HG03135 (cell line): ENCODE data around the gene EXOC6.

Source experiments
- ATAC-seq: cut with Tn5 transposase; IDR thresholded peaks from one replicate; pipeline ENCODE4 v1.9.1; 2021; ENCODE audit warnings: mild to moderate bottlenecking, moderate library complexity; ENCODE audit not compliant: unreplicated experiment

EXOC6 gene

DNA sequence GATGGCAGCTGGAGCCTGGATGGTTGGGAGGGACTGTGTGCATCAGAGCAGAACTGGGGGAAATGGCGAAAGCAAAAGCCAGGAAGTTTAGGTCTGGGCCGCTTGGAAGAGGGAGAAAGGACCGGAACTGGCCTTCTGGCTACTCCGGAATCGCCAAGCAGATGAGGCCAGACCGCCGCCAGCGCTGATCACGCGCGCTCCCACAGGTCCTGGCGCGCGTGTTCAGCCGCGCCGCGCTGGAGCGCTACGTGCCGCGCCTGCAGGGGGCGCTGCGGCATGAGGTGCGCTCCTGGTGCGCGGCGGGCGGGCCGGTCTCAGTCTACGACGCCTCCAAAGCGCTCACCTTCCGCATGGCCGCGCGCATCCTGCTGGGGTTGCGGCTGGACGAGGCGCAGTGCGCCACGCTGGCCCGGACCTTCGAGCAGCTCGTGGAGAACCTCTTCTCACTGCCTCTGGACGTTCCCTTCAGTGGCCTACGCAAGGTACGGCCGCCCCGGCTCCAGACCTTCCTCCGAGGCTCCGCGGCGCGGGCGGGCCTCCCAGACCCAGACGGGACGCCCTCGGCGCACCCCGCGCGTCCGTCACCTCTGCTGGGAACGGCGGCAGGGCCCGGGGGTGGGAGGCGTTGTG lies 214.3 kb downstream of the EXOC6 start:
- peak; percentile 67 for ATAC-seq

DNA sequence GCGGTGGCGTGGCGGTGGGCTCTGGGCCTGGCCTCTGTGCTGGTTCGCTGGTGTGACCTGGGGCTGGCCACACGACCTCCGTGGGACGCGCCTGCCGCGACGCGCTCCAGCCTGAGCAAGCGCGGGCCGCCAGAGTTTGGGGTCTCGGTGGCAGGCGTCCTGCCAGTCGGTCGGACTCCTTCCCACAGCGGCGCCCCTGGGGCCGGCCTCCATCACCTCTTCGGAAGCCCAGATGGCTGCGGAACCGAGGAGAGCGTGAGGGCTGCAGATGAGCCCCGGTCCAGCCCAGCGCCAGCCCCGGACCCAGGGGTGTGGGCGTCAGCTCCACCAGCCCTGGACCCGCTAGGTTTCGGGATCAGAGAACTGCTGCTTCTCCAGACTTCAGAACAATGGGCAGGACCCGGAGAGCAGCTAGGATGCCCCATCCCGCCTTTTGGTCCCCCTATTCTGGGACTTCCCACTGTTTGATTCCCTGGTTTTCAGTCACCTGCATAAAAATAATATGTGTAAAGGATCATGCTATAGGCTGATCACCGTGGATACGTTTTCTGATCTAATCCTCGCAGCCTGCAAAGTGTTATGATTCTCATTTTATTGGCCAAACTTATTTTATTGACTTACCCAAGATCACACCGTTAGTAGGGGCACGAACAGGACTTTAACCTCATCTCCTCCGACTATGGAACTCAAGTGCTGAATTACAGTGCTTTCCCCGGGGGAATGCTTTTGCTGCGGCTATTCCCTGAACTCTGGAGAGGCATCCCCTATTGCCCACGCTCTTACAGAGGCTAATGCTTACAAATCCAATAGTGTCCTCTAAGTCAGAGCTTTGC lies 215.0 kb downstream of the EXOC6 start:
- no peak for ATAC-seq

DNA sequence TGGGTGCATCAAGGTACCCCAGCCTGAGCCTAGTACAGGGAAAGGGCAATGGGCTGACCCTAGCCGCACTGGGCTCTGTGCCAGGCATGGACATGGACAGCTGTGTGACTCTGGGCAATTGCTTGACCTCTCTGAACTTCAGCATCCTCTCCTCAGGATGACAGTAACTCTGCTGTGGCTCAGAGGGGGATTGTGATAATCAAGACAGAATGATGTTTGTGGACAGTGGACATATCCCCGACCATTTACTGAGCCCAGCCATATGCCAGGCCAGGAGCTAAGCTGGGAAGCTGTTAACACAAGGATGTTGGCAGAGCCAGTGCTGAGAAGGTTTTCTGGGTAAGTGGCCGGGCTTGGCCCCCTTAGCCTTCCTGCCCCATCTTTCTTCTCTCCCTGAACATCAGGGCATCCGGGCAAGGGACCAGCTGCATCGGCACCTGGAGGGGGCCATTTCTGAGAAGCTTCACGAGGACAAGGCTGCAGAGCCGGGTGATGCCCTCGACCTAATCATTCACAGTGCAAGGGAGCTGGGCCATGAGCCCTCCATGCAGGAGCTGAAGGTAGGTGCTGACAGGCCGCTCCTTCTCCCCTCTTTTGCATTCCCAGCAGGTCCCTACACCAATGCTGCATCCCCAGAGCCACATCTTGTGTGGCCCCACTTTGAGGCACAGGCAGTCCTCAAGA lies 215.8 kb downstream of the EXOC6 start:
- no peak for ATAC-seq

DNA sequence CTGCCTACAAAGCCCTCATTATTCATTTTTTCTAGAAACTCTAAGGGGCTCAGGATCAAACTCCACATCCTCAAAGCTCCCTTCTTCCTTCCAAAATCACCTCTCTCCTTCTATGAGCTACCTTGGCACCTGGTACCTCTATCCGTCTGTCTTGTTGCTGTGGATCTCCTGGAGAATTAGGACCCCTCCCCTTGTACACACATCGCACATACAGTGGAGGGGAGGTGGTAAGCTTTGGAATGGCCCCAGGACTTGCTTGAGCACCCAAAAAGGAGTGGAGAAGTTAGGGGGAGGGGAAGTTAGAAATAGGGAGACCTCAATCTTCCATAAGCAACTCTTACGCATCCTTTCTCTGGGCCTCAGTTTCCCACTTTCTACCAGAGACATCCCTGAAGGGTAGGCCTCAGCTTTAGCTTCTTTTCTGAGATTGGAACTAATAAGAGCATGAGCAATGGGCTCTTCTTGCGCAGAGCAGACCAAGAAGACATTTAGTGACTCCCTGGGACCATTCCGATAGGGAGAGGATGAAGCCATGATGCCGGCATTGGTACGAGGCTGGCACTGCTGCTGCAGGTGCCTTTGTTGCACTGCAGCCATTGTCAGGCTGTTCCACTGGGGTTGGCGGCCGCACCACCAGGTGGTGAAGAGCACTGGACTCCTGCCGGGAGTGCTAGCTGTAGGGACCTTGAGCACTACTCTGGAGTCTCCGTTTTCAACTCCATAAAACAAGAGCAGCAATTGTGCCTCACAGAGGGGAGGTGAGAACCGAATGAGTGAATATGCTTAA lies 216.7 kb downstream of the EXOC6 start:
- ATAC-seq = no peak

DNA sequence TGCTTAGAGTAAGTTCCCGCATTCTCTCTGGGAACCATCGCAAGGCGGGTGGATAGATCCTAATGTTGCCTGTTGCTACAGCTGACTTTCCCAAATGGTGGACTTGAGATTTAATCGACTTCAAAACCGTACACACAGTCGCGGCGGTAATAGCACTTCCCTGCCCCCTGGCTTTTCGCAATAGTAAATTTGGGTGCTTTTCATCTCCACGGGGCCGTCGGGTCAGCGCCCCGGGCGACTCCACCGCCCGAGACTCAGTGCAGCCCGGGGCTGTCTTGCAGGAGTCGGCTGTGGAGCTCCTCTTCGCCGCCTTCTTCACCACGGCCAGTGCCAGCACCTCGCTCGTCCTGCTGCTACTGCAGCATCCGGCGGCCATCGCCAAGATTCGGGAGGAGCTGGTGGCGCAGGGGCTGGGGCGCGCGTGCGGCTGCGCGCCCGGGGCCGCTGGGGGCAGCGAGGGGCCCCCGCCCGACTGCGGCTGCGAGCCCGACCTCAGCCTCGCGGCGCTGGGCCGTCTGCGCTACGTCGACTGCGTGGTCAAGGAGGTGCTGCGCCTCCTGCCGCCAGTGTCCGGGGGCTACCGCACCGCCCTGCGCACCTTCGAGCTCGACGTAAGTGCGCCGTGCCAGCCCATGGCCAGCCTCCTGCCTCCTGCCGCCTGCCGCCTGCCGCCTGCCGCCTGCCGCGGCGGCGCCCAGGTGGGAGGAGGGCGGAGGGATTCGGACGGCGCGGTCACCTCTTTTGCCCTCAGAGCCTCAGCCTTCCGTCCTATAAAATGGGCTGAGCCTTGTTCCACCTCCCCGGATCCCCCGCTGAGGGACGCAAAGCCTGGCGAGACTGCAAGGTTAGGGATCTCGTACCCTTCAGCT lies 217.6 kb downstream of the EXOC6 start:
- ATAC-seq = no peak

DNA sequence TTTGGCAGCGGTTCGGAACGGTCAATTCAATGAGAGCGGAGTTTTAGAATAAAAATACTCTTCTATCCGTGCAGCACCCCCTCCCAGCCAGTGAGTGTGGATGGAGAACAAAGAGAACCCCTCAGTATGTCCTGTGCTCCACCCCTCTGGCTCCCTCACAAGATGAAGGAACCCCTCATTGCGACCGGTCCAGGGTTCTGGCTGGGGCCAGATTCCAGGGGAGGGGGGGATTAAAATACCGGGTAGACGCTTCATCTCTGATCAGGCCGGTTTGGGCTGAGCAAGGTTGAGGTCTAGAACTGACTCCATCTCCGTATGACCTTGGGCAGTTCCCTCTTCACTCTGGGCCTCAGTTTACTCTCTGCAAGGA lies 218.2 kb downstream of the EXOC6 start:
- ATAC-seq = no peak

DNA sequence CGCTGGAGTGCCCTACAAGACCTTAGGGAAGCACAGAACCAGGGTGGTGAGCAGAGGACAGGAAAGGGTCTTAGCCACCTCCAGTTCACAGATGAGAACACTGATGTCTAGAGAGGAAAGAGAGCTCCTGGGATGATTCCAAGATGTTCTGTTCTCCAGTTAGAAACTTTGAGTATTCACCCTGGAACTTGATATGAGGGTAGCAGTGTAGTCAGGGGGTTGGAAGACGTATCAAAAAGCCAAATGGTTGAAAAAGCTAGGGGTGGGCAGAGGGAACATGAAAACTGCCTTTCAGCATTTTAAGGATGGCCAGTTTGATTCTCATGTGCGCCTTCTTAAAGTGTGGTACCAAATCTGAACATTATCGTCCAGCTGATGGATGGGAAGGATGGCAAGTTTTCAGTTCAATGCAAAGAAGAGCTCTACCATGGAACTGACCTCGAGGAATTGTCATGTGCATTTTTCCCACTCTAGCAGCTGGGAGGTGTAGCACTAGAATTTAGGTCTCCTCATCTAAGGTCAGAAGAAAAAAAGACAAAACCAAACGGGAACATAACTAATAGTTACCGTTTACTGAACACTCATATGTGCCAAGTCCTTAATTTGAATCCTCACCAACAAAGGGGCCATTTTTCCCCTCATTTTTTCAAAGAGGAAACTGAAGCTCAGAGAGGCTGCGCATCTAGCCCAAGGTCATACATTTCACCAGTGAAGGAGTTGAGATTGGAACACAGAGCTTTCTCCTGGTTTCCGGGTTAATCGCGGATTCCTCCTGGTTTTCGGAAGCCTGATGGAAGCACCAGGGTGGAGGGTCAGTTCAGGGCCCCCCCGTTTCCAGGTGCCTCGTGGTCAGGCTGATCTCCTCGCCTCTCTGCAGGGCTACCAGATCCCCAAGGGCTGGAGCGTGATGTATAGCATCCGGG lies 219.4 kb downstream of the EXOC6 start:
- no peak for ATAC-seq

DNA sequence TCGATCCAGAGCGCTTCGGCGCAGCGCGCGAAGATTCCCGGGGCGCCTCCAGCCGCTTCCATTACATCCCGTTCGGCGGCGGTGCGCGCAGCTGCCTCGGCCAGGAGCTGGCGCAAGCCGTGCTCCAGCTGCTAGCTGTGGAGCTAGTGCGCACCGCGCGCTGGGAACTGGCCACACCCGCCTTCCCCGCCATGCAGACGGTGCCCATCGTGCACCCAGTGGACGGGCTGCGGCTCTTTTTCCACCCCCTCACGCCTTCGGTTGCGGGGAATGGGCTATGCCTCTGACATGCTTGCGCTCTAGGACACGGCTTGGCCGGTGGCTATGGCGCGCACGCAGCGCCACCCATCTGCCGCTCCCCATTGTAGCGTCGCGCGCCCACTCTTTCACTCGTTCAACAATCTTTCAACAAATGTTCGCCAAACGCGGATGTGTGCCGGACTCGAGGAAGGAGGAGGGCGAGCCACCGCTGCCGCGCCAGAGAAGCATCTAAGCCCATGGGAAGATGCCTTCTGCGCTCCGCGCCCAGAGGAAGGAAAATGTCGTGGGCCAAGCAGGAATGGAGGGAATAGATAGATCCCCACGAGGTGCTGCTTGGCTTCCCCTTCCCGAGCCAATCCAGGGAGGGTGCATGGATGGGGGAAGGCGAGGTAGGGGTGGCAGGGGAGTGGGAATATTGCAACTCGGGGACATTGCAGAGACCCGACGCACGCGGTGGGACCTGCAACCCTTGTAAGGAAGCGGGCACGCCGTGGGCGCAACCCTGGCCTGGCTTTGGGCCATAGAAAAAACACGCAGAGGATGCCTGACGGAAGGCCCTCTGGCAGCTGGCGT lies 220.3 kb downstream of the EXOC6 start:
- ATAC-seq = no peak

DNA sequence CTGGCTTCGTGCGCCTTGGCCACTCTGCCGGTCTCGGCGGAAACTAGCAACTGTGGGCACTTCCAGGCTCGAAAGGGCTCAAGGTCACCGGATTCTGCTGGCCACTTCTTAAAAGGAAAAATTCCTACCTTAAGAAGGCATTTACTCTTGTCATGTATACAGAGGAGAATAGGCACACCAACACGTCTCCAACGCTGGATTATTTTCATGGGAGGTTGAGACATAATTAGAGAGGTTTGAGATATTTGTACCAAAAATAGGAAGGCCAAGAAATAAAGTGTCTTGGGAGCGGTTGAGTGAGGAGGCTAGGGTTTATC lies 220.9 kb downstream of the EXOC6 start:
- ATAC-seq = no peak

DNA sequence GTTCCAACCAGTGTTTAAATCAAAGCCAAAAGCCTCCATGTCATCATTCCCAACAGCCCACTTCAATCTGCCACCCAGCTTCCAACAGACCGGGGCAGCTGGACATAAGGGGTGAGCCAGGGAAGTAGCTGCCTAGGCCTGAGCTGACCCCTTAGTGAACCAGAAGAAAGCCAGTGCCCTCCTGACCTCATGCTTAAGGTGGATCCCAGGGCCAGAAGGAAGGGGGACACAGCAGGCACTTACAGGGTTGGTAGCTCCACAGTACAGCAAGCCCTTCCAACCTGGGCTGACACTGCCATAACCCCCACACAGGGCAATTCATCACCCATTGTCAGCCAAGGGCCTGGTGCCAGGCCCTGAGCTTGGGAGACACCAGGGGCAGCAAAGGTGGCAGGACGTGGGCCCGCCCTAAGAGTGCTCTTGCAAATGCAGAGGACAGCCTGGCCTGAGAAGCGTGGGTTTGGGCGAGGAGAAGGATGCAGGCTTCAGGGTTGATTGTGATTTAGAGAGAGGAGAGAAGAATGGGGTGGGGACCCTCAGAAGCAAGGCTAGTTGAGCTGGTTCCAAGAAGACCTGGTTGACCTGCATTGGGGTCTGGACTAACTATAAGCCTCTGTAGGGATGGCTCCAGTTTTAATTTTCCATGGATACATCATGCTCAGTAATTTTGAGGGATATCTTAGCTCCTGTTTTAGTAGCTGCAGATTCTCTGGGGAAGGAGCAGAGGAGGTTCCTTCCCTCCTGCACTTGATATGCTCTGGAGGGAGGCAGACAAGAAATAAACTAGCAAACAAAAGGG lies 222.3 kb downstream of the EXOC6 start:
- ATAC-seq = no peak

DNA sequence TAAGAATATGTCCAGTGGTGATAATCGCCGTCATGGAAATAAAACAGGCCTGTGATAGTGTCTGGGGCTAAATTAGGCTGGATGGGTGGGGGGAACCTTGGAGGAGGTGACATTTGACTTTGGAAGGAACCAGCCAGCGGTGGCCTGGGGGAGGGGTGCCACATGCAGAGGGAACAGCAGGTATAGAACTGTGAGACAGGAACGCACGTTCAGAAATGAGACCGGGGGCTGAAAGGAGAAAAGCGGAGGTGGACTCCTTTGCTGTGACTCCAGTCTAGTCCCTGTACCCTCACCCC lies 222.8 kb downstream of the EXOC6 start:
- no peak for ATAC-seq

DNA sequence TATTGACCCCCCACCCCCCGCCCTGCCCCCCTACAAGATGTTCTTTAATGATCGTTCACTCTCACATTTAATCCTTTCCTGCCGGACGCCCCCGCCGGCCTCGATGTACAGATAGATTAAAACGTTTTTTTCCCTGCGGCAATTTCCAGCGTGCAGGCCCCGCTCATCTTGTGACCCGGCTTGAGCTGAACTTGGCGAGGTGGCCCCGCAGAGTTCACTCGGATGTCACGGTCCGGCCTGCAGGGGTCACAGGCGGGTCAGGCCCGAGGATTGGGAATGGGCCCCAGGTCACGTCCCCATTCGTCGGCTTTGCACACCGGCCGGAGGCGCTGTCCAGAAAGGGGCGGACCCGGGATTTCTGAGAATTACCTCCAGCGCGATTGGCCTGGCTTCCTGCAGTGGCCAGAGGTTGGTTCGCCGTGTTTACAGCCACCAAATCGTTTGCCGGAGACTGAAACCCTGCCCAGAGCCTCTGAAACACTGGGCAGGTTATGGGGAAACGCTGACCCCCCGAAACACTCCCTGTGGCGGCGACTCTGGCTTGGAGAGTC lies 223.4 kb downstream of the EXOC6 start:
- no peak for ATAC-seq

DNA sequence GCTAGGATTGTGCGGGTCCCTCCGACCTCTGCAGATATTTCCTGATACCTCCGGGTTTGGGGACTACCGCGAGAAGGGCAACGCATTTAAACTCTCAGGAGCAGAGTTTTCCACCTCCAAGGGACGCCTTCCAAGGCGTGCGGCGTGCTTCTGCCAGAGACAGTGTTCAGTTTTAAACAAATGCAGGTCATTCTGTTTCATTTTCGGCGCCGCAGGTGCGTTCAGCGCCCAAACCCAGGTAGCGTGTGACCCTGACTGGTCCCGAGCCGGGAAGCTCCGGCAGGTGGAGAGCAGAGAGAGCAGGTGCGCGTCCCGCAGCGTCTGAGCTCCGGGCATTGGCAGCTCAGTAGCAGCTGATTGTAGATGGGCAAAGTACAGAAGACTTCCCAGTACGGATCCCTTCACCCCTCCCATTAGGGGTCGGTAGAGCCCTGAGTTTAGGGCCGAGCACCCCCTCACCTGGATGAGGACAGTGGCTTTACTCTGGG lies 223.9 kb downstream of the EXOC6 start:
- ATAC-seq = no peak

DNA sequence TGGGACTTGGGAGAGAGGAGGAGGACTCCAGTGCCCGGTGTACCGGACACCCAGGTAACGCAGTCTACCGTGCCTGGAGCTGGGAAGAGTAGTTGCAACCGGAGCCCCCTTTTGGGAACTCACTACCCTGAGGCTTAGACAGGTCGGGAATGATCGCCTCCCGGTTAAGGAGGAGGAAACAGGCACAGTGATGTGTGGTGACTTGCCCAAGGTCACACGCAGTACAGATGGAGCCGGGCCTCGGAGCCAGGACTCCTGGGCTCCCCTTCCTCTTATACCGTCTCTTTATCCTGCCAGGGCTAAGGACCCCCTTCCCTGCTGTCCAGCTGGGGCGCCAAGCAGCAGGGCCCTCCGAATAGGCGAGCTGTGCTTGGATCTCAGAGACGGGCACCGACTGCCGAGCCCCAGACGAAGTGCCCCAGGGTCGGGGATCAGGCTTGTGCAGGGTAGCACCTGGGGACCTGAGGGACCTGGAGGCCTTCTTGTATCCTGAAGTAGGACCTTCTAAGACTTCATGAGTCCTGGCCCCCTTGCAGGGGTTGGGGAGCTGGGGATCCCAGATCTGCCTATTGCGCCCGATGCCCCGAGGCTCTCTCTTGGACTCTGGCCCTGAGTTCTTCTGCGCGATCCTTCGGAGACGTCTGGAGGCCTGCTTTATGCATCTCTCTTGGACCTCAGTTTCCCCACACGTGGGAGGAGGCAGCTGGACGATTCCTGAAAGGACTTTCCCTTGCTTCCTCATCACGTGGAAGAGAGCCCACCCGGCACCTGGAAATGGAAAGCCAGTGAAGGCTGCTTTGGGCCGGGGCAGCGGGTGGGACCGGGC lies 224.6 kb downstream of the EXOC6 start:
- ATAC-seq = no peak

DNA sequence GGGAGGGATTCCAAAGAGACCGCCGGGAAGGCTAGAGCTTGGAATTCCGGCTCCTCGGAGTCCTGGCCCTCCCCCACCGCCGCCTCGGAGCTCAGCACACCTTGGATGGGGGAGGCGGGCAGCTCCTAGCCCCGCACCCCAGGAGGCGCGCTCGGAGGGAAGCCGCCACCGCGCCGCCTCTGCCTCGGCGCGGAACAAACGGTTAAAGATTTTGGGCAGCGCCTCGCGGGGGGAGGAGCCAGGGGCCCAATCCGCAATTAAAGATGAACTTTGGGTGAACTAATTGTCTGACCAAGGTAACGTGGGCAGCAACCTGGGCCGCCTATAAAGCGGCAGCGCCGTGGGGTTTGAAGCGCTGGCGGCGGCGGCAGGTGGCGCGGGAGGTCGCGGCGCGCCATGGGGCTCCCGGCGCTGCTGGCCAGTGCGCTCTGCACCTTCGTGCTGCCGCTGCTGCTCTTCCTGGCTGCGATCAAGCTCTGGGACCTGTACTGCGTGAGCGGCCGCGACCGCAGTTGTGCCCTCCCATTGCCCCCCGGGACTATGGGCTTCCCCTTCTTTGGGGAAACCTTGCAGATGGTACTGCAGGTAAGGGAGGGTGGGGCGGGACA lies 225.3 kb downstream of the EXOC6 start, which contains the start of gene CYP26A1:
Gene CYP26A1, plus strand, starts transcription at position 355 of the 608 bp plus-strand sequence. Its CDS starts 42 bp downstream, at position 397.
- ATAC-seq = no peak

DNA sequence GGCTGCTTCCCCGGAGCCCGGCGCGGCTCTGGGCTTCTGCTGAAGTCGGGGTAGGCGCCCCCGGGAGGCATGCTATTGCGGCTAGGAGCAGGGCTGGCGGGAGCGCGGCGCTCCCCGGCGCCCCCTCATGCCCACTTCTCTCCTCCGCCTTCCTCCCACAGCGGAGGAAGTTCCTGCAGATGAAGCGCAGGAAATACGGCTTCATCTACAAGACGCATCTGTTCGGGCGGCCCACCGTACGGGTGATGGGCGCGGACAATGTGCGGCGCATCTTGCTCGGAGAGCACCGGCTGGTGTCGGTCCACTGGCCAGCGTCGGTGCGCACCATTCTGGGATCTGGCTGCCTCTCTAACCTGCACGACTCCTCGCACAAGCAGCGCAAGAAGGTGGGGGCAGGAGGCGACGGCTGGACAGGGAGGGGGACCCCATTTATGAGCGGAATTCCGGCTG lies 225.9 kb downstream of the EXOC6 start:
- ATAC-seq = no peak
